OCI-LY1 (cell line): Measurements from ENCODE around the gene PXMP4.

Experiments
- H2AFZ ChIP-seq: fragments of 200-600 bp; sonication (generic), shearing (Covaris generic); 2 replicates; pipeline ENCODE4 v1.6.0; 2014; ENCODE audit warnings: antibody characterized with exemption, mild to moderate bottlenecking, low read length
- H3F3A ChIP-seq: fragments of 200-600 bp; sonication (generic), shearing (Covaris generic); 2 replicates; pipeline ENCODE4 v1.6.0; 2014; ENCODE audit warnings: mild to moderate bottlenecking, antibody characterized with exemption, low read length, moderate library complexity; ENCODE audit not compliant: insufficient read depth
- H3K27ac ChIP-seq: fragments of 200-600 bp; sonication (generic); 2 replicates; pipeline ENCODE4 v1.5.1; 2014; ENCODE audit warnings: low read length, mixed run types, mild to moderate bottlenecking, low read depth; ENCODE audit not compliant: poor library complexity, severe bottlenecking
- H3K27me3 ChIP-seq: fragments of 200-600 bp; sonication (generic); 2 replicates; pipeline ENCODE4 v1.6.0; 2014; ENCODE audit warnings: antibody characterized with exemption, mild to moderate bottlenecking, low read length, moderate library complexity; ENCODE audit not compliant: insufficient read depth
- H3K36me3 ChIP-seq: fragments of 200-600 bp; sonication (generic); 2 replicates; pipeline ENCODE4 v1.6.1; 2014; ENCODE audit warnings: mild to moderate bottlenecking, antibody characterized with exemption, low read length, moderate library complexity, mixed read lengths; ENCODE audit not compliant: insufficient read depth
- H3K4me1 ChIP-seq: fragments of 200-600 bp; sonication (generic); 2 replicates; pipeline ENCODE4 v1.5.1; 2014; ENCODE audit warnings: mild to moderate bottlenecking, low read length, moderate library complexity; ENCODE audit not compliant: insufficient read depth, severe bottlenecking
- H3K4me2 ChIP-seq: fragments of 200-600 bp; sonication (generic), shearing (Covaris generic); 2 replicates; pipeline ENCODE4 v1.6.1; 2014; ENCODE audit warnings: low read length
- H3K4me3 ChIP-seq: fragments of 200-600 bp; sonication (generic); 2 replicates; pipeline ENCODE4 v1.5.1; 2014; ENCODE audit warnings: low read length, low read depth, mild to moderate bottlenecking, mixed read lengths; ENCODE audit not compliant: poor library complexity, severe bottlenecking
- H3K79me2 ChIP-seq: fragments of 200-600 bp; shearing (Covaris generic); 2 replicates; pipeline ENCODE4 v1.6.1; 2016; ENCODE audit warnings: mixed run types, low read length, mixed read lengths; ENCODE audit not compliant: insufficient read depth
- H3K9ac ChIP-seq: fragments of 200-600 bp; sonication (generic), shearing (Covaris generic); 2 replicates; pipeline ENCODE4 v1.6.1; 2014; ENCODE audit warnings: mild to moderate bottlenecking, low read length, mixed read lengths
- H3K9me2 ChIP-seq: fragments of 200-600 bp; sonication (generic), shearing (Covaris generic); 2 replicates; pipeline ENCODE4 v1.6.1; 2014; ENCODE audit warnings: low read depth, mild to moderate bottlenecking, low read length, mixed read lengths
- H3K9me3 ChIP-seq: fragments of 200-600 bp; shearing (Covaris generic); 2 replicates; pipeline ENCODE4 v1.6.1; 2014; ENCODE audit warnings: low read length, mixed read lengths
- H4K20me1 ChIP-seq: fragments of 200-600 bp; sonication (generic), shearing (Covaris generic); 2 replicates; pipeline ENCODE4 v1.6.0; 2016; ENCODE audit warnings: mild to moderate bottlenecking, low read length; ENCODE audit not compliant: insufficient read depth
- CTCF ChIP-seq: fragments of 200-600 bp; sonication (generic), shearing (Covaris generic); IDR thresholded peaks from 2 replicates; pipeline ENCODE4 v1.5.1; 2017; ENCODE audit warnings: mild to moderate bottlenecking, antibody characterized with exemption, low read length, moderate library complexity, mixed read lengths
- EZH2 ChIP-seq: fragments of 200-600 bp; sonication (generic), shearing (Covaris generic); IDR thresholded peaks from 2 replicates; pipeline ENCODE4 v1.8.0; 2017; ENCODE audit warnings: borderline replicate concordance, mixed run types, mild to moderate bottlenecking, antibody characterized with exemption, low read length, moderate library complexity, mixed read lengths

PXMP4 gene

DNA sequence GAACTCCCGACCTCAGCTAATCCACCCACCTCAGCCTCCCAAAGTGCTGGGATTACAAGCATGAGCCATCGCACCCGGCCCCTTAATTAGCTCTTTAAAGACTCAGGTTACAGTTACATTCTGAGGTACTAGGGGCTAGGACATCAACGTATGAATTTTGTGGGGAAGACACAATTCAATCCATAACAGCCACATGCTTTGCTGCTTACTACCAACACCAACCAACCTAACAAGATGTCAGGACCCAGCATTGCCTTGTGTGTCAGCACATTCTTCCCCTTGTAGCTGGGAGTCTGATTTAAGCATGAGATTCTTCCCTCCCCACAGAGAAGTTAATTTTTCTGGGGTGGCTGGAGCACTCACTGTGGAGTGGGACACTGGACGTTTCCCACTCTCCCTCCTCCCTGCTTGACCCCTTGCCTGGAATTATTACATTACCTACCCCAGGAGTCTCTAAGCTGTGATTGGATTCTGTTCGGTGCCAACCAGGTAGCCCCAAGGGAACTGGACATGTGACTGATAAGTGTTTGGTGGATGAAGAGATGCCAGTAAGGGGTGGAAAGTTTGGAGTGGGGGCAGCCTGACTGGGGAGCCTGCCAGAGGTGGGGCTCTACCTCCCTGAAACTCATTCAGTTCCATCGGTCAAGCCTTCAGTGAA lies 5.6 kb upstream of the PXMP4 start:
- no peak overlapping the region for H3K4me3 ChIP-seq
- no peaks in the 10 kb centered on the region for H4K20me1 ChIP-seq
- no peak overlapping the region for H2AFZ ChIP-seq
- TF ChIP-seq CTCF (no peak), EZH2 (no peak)
- no peaks in the 10 kb centered on the region for H3K9me3 ChIP-seq
- no peaks in the 10 kb centered on the region for H3K9me2 ChIP-seq
- no peaks in the 10 kb centered on the region for H3K36me3 ChIP-seq
- peaks cover 3% of the 10 kb centered on the region for H3K4me1 ChIP-seq
- H3F3A ChIP-seq: no peaks in the 10 kb centered on the region
- H3K9ac ChIP-seq: no peak overlapping the region
- H3K79me2 ChIP-seq: no peaks in the 10 kb centered on the region
- no peak overlapping the region for H3K4me2 ChIP-seq
- H3K27me3 ChIP-seq: no peaks in the 10 kb centered on the region
- H3K27ac ChIP-seq: no peak overlapping the region

GRCh38 chr20:33724439-33725094 lies 4.5 kb upstream of the PXMP4 start:
- no peak overlapping the region for H3K4me2 ChIP-seq
- H2AFZ ChIP-seq: no peak overlapping the region

GRCh38 chr20:33721391-33722140 lies 1.5 kb upstream of the PXMP4 start:
- Histone ChIP-seq H3K4me1 (peaks cover 20% of the 10 kb centered on the region), H3F3A (no peaks in the 10 kb centered on the region), H3K79me2 (peaks cover 12% of the 10 kb centered on the region), H3K9me2 (no peaks in the 10 kb centered on the region), H4K20me1 (no peaks in the 10 kb centered on the region), H3K4me2 (no peak overlapping the region), H3K9me3 (no peaks in the 10 kb centered on the region), H3K27me3 (no peaks in the 10 kb centered on the region), H3K36me3 (no peaks in the 10 kb centered on the region), H3K9ac (no peak overlapping the region), H3K4me3 (no peak overlapping the region), H3K27ac (no peak overlapping the region), H2AFZ (no peak overlapping the region)
- TF ChIP-seq CTCF: no peak
- TF ChIP-seq EZH2: no peak

More at GRCh38 chr20:33724439-33725094, 4.5 kb upstream of the PXMP4 start:
- Histone ChIP-seq H4K20me1 (no peaks in the 10 kb centered on the region), H3K9me2 (no peaks in the 10 kb centered on the region), H3K79me2 (peaks cover 2% of the 10 kb centered on the region), H3K27ac (no peak overlapping the region), H3F3A (no peaks in the 10 kb centered on the region), H3K4me1 (peaks cover 8% of the 10 kb centered on the region), H3K9ac (no peak overlapping the region), H3K27me3 (no peaks in the 10 kb centered on the region), H3K36me3 (no peaks in the 10 kb centered on the region), H3K9me3 (no peaks in the 10 kb centered on the region), H3K4me3 (no peak overlapping the region)
- TF ChIP-seq CTCF (no peak), EZH2 (no peak)
